Stimulated activated CD8-positive, alpha-beta memory T cell treated with anti-CD3 and anti-CD28 coated beads, Interleukin-12 subunit alpha, Interleukin-12 subunit beta, amount 100 ng/mL, for 24 hours (primary cell): ENCODE data around the gene RFLNA.
"Not testable (repeated sequence)": the region's sequence is repeated elsewhere in the genome, so short reads cannot be mapped to it uniquely, and the experiment has no call there.

ENCODE experiments used
- DNase-seq: peaks from one replicate; pipeline ENCODE4 v3.0.0-alpha.2; 2020; ENCODE audit errors: extremely low read depth

Gene RFLNA

DNA sequence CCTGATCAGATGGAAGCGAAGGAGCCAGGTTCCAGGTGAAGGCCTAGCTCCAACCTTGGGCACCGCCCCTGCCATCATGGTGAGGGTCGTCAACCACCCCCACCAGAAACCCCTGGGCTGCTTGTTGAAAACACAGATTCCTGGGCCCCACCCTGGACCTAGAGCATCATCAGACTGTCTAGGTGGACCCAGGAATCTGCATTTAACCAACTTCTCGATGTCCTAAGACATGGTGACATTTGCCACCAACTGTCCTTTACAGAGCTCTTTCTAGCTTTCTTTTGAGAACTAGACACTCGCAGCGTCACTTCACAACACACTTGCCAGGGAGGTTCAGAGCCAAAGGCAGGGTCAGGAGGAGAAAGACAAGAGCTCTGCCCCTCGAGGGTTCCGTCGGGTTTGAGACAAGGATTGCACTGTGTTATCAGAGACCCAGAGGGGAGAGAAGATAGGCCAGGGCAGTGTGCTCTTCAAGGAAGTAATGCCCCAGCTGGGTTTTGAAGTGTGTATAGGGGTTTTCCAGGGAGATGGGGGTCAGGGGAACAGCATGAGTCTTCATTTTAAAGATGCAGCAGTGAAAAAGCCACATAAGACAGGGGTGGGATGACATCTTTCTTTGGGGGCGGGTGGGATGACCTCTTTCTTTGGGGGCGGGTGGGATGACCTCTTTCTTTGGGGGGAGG is 24.6 kb downstream of the RFLNA start:
- DNase-seq, result no peak

DNA sequence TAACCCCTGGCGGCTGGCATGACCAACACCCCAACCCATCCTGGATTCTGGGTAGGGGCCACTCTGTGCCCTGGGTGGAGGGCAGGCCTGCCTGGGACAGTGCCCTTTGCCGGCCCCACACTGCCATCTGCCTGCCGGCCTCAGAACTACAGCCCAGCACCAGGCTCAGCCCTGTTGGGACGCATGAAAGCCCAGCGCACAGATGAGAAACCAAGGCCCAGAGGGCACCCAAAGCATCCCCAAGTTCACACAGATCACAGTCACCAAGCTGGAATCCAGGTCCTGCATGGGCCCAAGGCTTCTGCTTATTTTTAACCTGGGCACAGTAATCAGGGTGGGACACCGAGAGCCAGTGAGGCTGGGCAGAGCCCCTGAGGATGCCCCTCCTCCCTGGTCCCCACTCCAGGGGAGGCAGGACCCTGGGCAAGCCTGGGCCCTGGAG is 26.2 kb downstream of the RFLNA start:
- DNase-seq, result peak; percentile 9

DNA sequence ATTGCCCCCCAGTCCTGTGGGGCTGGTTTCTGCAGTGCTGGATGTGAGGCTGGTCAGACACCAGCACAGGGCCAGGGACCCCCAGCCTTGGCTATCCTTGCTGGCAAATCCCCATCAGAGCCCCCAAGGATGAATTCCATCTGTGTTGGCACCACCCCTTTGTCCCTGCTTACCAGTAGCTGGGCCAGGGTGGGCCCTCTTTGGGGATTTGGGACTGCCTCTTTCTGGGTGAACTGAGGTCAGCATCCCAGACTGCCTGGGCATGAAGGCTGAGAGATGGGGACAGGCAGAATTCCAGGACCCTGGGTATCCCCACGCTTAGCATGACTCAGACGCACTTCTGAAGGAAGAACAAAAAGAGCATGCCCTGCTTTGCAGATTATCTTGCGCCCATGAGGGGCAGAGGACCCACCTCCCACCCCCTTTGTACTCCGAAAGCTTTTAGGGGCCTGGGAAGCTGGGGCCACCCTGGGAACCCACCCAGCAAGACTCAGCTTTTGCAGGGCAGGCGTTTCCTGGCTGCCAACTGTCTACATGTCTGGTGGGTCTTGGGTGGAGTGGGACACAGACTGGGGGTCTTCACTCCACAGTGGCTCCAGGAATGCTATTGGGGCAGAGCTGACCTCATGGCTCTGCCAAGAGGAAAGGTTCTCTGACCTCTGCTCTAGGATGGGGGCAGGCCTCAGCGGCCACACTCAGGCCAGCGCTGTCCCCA is 26.8 kb downstream of the RFLNA start:
- no peak for DNase-seq

DNA sequence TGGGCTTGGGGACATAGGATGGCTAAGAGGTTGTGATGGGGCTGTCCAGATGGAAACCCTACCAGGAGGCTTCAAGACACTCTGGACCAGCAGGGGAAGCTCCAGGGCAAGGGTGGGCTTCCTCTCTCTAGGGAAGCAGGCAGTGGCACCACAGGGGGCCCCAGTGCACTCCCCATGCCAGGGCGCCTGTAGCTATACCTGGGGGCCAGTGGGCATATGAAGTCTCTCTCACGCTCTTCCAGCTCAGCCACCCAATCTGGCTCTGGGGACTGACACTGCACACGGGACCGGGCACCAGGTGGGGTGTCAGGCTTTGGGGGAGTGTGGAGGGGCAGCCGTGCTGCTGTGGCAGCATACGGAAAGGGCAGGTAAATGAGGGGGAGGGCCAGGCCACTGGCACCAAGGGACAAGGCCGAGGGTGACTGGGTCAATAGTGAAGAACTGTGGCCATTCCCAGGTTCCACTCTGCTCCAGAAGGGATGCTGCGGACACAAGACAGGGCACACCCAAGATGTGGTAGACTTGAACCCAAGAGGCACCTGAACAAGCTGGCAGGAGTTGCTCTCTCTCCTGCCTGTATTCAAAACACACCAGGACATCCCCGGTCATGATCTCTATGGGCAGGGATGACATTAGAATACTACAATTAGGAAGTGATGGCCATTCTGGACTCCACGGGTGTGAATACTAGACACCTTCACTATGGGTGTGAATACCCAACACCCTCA is 27.5 kb downstream of the RFLNA start:
- DNase-seq, result no peak

DNA sequence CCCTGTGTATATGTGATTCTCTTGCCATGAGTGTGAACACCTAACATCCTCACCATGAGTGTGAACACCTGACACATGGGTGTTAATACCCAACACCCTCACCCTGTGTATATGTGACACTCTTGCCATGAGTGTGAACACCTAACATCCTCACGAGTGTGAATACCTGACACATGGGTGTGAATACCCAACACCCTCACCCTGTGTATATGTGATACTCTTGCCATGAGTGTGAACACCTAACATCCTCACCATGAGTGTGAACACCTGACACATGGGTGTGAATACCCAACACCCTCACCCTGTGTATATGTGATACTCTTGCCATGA is 28.1 kb downstream of the RFLNA start:
- not testable (repeated sequence) for DNase-seq

DNA sequence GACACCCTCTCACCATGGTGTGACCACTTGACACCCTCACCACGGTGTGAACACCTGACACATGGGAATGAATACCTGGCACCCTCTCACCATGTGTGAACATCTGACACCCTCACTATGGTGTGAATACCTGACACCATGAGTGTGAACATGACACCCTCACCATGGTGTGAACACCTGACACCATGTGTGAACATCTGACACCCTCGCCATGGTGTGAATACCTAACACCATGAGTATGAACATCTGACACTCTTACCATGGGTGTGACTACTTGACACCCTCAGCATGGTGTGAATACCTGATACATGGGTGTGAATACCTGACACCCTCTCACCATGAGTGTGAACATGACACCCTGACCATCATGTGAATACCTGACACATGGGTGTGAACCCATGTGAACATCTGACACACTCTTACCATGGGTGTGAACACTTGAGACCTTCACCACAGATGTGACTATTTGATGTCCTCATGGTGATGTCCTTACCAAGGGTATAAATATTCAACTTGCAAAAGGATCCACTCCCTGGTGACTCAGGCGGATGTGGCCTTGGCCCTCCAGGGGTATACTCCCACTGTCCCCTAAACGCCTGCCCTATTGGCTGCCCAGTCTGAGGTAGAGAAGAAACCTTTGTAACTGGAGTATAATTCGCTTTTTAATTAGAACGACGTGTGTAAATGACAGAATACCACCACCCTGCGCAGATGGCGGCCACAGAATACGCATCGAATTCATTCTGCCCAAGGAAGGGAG is 29.1 kb downstream of the RFLNA start:
- DNase-seq, result no peak

DNA sequence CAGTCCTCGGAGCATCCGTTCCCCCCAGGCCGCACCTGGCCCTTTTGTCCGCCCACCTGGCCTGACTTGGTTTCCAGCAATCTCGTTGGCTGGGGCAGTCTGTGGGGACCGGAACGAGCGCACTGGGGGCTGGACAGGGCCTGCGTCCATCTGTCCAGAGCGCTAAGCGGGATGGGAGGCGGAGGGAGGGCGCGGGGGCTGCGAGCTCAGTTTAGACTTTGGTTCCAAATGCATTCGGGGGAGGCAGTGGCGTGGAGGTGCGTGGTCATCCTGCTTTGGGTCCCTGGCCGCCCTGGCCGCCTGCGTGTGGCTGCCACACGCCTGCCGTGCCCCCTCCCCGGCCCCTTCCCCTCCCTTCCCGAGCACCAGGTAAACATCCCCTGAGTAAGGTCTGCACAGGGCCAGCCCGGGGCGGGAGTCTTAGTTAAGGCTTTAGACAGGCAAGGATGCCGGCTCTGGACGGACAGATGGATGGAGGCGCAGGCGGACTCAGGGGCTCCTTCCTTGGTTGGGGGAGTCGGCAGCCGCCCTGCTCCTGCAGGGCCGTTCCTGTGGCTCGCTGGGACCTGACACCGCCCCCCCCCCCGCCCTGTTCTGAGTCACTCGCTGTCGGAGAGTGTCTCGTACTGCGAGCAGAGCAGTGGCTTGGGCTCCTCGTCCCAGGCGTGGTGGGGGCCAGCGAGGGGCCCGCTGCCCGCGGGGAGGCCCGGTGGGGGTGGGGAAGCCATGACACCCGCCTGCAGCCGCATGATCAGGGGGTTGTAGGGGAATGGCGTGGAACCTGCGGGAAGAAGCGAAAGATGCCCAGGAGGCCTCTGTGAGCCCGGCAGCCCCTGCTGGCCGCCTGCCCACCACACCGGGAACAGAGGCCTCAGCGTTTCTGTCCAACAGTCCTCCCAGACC is 30.2 kb downstream of the RFLNA start:
- DNase-seq, result no peak

DNA sequence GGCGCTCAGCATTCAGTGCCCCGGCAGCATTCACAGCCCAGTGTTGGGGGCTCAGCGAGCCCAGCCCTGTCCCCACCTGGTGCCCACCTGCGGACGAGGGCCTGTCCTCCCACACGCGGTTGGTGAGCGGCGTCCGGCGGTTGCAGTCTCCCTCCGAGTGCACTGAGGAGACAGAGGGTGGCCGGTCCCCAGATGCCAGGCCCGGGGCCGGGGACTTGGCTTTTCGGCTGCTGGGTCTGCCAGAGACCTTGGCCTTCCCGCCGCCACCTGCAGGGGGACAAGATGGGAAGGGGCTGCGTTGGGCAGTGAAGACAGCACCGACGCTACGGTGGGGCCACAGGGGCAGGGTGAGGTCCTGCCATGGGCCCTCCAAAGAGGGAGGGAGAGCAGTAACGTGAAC is 31.2 kb downstream of the RFLNA start:
- DNase-seq, result no peak

DNA sequence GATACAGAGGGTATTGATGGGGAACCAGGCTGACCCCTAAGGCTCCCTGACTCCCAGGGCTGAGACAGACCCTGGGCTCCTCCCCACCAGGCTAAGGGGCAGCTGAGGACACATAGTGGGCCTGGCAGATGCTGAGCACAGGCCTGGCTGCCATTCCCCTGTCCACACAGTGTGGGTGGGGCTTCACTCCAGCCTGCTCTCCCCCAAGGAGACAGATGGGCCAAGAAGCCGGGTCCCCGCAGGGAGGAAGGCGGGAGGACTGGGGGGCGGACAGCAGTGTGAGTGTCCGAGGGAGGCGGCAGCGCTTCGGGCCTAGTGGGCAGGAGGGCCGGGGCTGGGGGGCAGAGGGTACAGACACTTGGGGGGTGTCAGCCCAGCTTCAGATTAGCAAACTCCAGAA is 32.0 kb downstream of the RFLNA start:
- no peak for DNase-seq

DNA sequence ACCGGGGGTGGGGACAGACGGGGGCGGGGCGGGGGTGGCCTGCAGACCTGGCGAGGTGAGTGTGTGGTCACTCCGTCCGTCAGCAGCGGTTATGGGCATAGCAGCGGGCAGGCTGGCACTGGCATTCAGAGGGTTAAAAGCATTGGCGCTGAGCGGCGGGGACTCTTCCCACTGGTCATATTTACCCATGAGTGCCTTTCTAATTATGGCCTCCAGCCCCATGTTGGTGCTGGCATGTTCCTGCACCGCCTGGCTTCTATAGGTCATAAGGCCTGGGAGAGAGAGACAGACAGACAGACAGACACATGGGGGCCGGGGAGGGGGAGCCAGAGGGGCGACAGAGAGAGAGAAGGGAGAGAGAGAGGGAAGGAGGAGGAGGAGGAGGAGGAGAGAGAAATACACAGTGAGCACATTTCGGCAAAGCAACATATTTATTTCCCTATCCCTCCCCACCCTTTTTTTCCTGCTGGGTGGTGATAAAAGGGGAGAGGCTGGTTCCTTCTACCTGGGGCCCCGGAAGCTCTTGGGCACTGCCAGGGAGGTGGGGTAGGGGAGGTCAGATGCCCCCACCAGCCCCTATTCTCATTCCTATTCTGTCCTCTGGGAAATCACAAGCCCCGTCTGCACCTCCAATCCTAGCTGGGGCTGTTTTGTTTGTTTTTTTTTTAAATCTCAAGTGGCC is 32.6 kb downstream of the RFLNA start:
- DNase-seq, result no peak

DNA sequence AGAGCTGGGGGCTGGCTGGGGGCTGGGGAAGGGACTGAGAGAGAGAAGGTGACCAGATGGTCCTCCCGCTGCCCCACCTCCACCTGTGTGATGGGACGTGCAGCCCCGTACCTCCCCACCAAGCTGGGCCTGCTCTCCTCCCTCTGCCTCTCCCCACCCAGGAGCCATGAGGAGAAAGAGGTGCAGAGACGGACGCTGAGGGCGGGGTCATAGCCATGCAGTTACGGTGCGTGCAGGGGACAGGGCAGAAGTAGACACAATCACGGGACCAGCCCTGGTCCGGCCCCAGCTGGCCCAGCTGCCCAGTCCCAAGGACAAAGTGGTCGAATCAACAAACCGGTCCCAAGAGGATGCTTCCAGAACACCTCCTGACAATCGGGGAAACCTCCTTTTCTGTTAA is 33.2 kb downstream of the RFLNA start:
- no peak for DNase-seq

DNA sequence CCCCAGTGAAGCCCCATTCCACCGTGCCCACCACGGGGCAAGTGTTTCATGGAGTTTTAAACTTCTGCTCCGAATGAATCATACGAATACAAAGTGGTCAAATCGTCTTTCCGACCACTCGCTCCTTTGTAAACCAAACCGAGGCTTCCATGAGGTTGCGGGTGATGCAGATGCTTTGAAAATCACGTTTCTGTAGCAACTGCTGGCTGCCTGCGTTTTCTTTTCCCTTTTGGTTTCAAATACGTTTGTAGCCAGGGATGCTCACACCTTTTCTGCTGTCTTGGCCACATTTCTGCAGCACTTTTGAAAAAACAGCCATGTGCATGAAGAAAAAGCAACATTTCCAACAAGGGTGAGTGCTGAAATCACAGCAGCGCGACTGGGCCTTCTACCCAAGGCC is 33.7 kb downstream of the RFLNA start:
- DNase-seq, result no peak

DNA sequence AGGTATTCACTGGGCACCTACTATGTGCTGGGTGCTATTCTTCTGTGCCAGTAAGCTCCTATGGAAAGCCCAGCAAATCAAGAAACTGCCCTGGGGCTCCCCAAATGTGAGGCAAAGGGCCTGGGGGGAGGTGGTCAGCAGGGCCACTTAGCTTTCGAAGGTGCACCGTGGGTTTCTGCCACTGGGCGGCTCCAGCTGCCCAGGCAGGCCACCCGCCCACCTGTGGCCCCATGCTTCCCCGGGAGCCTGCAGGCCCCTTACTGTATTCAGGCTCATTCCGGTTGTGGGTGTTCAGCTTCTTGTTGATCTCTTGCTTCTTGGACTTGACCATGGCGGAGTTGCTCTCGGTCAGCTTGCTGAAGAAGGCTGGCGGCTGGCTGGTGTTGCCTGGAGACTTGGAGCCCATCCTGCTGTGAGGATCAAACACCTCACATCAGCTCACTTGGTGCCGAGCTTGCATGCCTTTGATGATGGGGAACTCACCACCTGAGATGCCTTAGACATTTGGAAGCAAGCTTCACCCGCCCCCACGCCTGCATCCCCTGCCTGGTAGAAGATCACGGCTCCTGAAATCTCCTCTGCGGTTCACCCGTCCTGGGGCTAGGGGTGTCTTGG is 37.3 kb downstream of the RFLNA start:
- no peak for DNase-seq

DNA sequence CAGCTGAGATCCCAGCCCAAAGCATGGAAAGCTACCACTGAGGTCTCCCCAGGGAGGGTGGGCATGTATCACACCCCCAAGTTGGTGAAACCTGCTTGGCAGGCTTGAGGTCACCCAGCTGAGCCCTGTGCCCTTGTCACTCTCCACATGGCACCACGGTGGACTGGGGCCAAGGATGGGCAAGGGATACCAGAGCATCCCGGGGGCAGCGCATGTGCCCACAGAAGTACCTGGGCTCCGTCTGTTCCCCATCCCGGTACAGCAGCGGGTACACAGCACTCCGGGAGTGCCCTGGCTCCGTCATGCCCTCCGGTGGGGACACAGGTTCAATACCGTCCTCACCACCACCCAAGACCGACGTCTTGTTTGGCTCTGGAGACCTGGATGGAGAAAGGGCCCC is 38.0 kb downstream of the RFLNA start:
- DNase-seq, result no peak

DNA sequence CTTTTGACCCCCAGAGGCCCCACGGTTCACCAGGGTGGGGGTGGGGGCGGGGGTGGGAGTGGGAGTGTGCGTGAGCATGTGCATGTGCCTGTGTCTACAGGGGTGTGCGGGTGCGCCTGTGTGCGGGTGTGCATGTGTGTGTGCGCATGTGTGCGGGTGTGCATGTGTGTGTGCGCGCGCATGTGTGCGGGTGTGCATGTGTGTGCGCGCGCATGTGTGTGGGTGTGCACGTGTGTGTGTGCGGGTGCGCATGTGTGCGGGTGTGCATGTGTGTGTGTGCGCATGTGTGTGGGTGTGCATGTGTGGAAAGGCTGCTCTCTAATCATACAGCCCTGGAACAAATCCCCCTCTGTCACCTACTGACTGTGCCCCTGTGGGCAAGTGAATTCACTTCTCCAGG is 38.8 kb downstream of the RFLNA start:
- no peak for DNase-seq

DNA sequence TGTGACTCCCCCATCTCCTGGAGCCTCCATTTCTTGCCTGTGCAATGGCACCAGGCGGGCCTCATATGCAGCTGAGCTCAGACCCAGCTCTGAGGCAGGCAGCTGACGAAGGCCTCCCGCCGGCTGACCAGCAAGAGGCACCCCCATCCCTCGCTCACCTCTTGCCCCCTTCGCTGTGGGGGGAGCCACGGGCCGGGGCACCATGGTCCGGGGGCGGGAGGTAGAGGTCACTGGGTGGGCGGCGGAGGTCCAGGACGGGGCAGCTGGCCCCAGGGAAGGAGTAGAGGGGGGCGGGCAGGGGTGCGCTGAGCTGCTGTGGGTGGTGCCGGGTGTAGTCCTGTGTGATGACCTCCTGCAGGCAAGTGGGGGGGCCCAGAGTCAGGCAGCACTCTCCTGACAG is 39.4 kb downstream of the RFLNA start:
- DNase-seq, result no peak

DNA sequence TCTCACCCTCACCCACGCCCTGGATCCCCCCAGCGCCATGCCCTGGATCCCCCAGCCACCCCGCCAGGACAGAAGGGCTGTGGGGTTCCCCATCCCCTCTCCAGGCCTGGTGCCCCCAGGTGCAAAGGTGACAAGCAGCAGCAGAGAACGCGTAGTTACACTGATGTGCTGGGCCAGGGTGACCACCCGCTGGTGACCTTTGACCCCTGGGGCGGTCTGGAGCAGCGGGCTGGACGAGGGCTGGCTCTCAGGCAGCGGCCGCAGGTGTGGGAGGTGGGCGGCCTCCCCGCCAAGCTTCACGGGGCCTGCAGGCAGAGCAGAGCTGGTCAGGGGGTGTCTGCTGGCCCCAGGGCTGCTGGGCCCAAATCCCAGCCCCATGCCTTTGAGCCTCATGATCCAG is 40.1 kb downstream of the RFLNA start:
- no peak for DNase-seq

DNA sequence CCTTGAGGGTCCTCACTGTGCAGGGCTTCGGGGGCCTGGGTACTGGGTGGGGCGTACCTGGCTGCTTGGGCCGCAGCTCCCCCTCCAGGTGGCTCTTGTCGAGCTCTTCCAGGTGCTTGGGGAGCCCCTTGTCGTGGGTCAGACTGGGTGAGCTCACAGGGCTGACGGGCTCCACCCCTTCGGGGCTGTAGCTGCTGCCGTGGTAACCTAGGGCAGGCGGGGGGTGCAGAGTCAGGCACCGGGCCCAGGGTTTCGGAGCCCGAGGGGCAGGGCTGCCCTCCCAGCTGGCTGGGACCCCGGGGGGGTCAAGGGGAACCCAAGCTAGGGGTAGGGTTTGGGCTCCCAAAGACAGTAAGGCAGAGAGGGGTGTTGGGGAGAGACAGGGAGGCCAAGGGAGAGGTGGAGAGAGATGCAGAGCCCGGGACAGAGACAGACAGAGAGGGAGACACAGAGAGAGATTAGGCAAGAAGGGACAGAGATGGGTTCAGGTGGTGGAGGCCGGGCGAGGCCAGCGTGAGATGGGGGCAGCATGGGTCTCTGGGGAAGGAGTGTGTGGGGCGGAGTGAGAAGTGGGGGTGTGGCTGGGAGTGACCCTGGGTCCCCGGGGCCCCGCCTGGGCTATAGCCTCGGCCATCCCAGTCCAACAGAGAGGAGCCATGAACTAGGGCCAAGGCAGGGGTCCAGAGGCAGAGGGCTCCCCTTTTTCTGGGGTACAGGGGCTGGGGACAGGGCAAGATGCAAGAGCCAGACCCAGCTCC is 40.7 kb downstream of the RFLNA start:
- DNase-seq, result no peak

DNA sequence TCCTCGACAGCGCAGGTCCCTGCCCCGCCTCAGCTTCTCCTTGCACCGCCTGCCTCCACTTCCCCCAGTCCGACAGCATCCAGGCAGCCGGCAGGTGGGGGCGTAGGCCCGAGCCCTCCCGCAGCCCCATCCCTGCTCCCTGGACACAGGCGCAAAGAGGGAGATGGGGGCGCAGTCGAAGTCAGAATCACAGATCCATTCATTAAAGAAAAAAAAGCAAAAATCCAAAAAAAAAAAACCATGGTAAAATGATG is 41.2 kb downstream of the RFLNA start:
- no peak for DNase-seq
